Hepatocyte (in vitro differentiated cells): Measurements from ENCODE around the gene FUT7. TPM values are rescaled to one million over a fixed set of nuclear protein-coding genes. Genes with fewer than 3 reads are reported as not detected.

Experiments
- DNase-seq: peaks from one replicate; pipeline ENCODE4 v3.0.0-alpha.2; 2016; ENCODE audit warnings: low spot score
- H2AFZ ChIP-seq: fragments of 200-600 bp; sonication (generic); 2 replicates; pipeline ENCODE4 v1.6.0; 2016; ENCODE audit warnings: antibody characterized with exemption, mild to moderate bottlenecking
- H3K27ac ChIP-seq: fragments of 200-600 bp; sonication (generic); 2 replicates; pipeline ENCODE4 v1.5.1; 2016; ENCODE audit warnings: mild to moderate bottlenecking
- H3K27me3 ChIP-seq: fragments of 200-600 bp; sonication (generic); 2 replicates; pipeline ENCODE4 v1.6.1; 2016
- H3K36me3 ChIP-seq: fragments of 200-600 bp; sonication (generic); replicated peaks from 2 replicates; pipeline ENCODE4 v1.5.1; 2016; ENCODE audit warnings: low read depth; ENCODE audit not compliant: insufficient read depth
- H3K4me1 ChIP-seq: fragments of 200-600 bp; sonication (generic); 2 replicates; pipeline ENCODE4 v1.5.1; 2016; ENCODE audit warnings: mild to moderate bottlenecking, moderate library complexity; ENCODE audit not compliant: insufficient read depth
- H3K4me2 ChIP-seq: fragments of 200-600 bp; sonication (generic); 2 replicates; pipeline ENCODE4 v1.6.0; 2016
- H3K4me3 ChIP-seq: fragments of 200-600 bp; sonication (generic); 2 replicates; pipeline ENCODE4 v1.5.1; 2016; ENCODE audit warnings: mild to moderate bottlenecking
- H3K79me2 ChIP-seq: fragments of 200-600 bp; sonication (generic); 2 replicates; pipeline ENCODE4 v1.6.0; 2017; ENCODE audit warnings: mild to moderate bottlenecking
- H3K9me2 ChIP-seq: fragments of 200-600 bp; sonication (generic); replicated peaks from 2 replicates; pipeline ENCODE4 v1.6.0; 2017; ENCODE audit warnings: mild to moderate bottlenecking; ENCODE audit not compliant: insufficient read depth
- H3K9me3 ChIP-seq: fragments of 200-600 bp; sonication (generic); 2 replicates; pipeline ENCODE4 v1.5.1; 2016; ENCODE audit warnings: low read depth, mild to moderate bottlenecking
- H4K20me1 ChIP-seq: fragments of 200-600 bp; sonication (generic); 2 replicates; pipeline ENCODE4 v1.6.0; 2016; ENCODE audit warnings: mild to moderate bottlenecking; ENCODE audit not compliant: insufficient read depth, poor library complexity, severe bottlenecking
- CTCF ChIP-seq: fragments of 200-600 bp; sonication (generic); IDR thresholded peaks from 2 replicates; pipeline ENCODE4 v1.5.1; 2016; ENCODE audit warnings: antibody characterized with exemption, mild to moderate bottlenecking; ENCODE audit not compliant: poor library complexity
- EZH2 ChIP-seq: fragments of 200-600 bp; sonication (generic); IDR thresholded peaks from 2 replicates; pipeline ENCODE4 v1.6.1; 2016; ENCODE audit warnings: antibody characterized with exemption, mild to moderate bottlenecking, borderline replicate concordance
- EZH2phosphoT487 ChIP-seq: fragments of 200-600 bp; sonication (generic); IDR thresholded peaks from one replicate; pipeline ENCODE4 v1.6.1; 2018; ENCODE audit warnings: antibody characterized with exemption, mild to moderate bottlenecking, low read depth, moderate library complexity; ENCODE audit not compliant: unreplicated experiment, severe bottlenecking
- WGBS: methylation state at CpG from one replicate; pipeline ENCODE4 v1.1.6; 2016; ENCODE audit warnings: low lambda C conversion rate; ENCODE audit errors: missing lambda C conversion rate; 5-methylcytosine and 5-hydroxymethylcytosine counted together
- polyA plus RNA-seq: library from polyadenylated mRNA; unstranded; fragments of >200 nt; fragmentation: Nextera tagmentation; extraction: Ambion mirVana; gene quantifications from 2 replicates; pipeline ENCODE4 v1.2.1, GENCODE V29; 2016
- total RNA-seq: library from RNA; depleted of rRNA; stranded (reverse); fragments of >200 nt; gene quantifications from 2 replicates; pipeline ENCODE4 v1.2.3, GENCODE V29; 2014

The FUT7 gene
- total and polyA plus RNA-seq, 2 experiments from 2014 or later = not detected

GRCh38 chr9:137022662-137023008, 9.3 kb downstream of the FUT7 start:
- no peaks in the 10 kb centered on the region for H3K36me3 ChIP-seq
- WGBS = 96% methylated on average over 23 of the region's 23 CpGs
- TF ChIP-seq CTCF (no peak), EZH2 (no peak), EZH2phosphoT487 (no peak)
- no peaks in the 10 kb centered on the region for H3K9me3 ChIP-seq
- H3K79me2 ChIP-seq = no peaks in the 10 kb centered on the region
- no peaks in the 10 kb centered on the region for H3K9me2 ChIP-seq
- no peak overlapping the region for H3K4me3 ChIP-seq
- H3K4me1 ChIP-seq = peaks cover 6% of the 10 kb centered on the region
- no peak for DNase-seq
- H2AFZ ChIP-seq = no peak overlapping the region
- no peak overlapping the region for H3K27ac ChIP-seq
- H3K27me3 ChIP-seq = no peaks in the 10 kb centered on the region
- no peak overlapping the region for H3K4me2 ChIP-seq
- no peaks in the 10 kb centered on the region for H4K20me1 ChIP-seq

GRCh38 chr9:137021979-137022661, 9.8 kb downstream of the FUT7 start:
- Histone ChIP-seq H3K27me3 (no peaks in the 10 kb centered on the region), H2AFZ (no peak overlapping the region), H3K4me3 (no peak overlapping the region), H3K9me2 (no peaks in the 10 kb centered on the region), H3K36me3 (no peaks in the 10 kb centered on the region), H3K4me1 (peaks cover 2% of the 10 kb centered on the region), H3K4me2 (no peak overlapping the region), H3K9me3 (no peaks in the 10 kb centered on the region), H3K79me2 (no peaks in the 10 kb centered on the region), H4K20me1 (no peaks in the 10 kb centered on the region), H3K27ac (no peak overlapping the region)
- DNase-seq = peak; percentile 88
- 86% methylated on average over 18 of the region's 30 CpGs for WGBS
- TF ChIP-seq EZH2 = no peak
- TF ChIP-seq CTCF = no peak
- TF ChIP-seq EZH2phosphoT487 = no peak

GRCh38 chr9:137021568-137021978, 10.3 kb downstream of the FUT7 start:
- no peak for DNase-seq
- H3K4me2 ChIP-seq = no peak overlapping the region
- no peaks in the 10 kb centered on the region for H3K36me3 ChIP-seq
- H3K9me3 ChIP-seq = no peaks in the 10 kb centered on the region
- 85% methylated on average over 6 of the region's 6 CpGs for WGBS
- H3K4me1 ChIP-seq = no peaks in the 10 kb centered on the region
- H3K79me2 ChIP-seq = no peaks in the 10 kb centered on the region
- no peak overlapping the region for H2AFZ ChIP-seq
- no peak overlapping the region for H3K27ac ChIP-seq
- H3K9me2 ChIP-seq = no peaks in the 10 kb centered on the region
- H3K4me3 ChIP-seq = no peak overlapping the region
- H3K27me3 ChIP-seq = no peaks in the 10 kb centered on the region
- TF ChIP-seq CTCF (no peak), EZH2phosphoT487 (no peak), EZH2 (no peak)
- no peaks in the 10 kb centered on the region for H4K20me1 ChIP-seq
